Posterior cingulate gyrus (tissue), 11 donors: ENCODE results near the gene PAX4.
A peak's percentile ranks its signal among the peaks of the same experiment; 100 is the strongest.

Source experiments
- DNase-seq, 10 donors: peaks; one replicate each; pipeline versions ENCODE4 v3.0.0 to v3.0.0-alpha.2; 2020 to 2021; ENCODE audit warnings: mixed read lengths in 3 of 10
- intact Hi-C: fragments of 100-400 bp; cut with DNase I; formaldehyde crosslinking; loops from one replicate; pipeline ENCODE4 v1.15.1; 2023

The PAX4 gene

GRCh38 chr7:127618042-127618441 is at the start of gene PAX4:
Gene PAX4 (minus strand): TSS chr7:127618142. CDS start chr7:127615928, 2,214 bp downstream.
- intact Hi-C loops, result no loop called here
- DNase-seq, result no peak

GRCh38 chr7:127667017-127667670 is 49.2 kb upstream of the PAX4 start:
- DNase-seq, result no peak
- intact Hi-C loops, result no loop called here

- no peak for DNase-seq
- intact Hi-C loops, result no loop called here
Observed at GRCh38 chr7:127666602-127667001, 48.7 kb upstream of the PAX4 start.

GRCh38 chr7:127665922-127666321 is 48.0 kb upstream of the PAX4 start:
- DNase-seq, result no peak
- intact Hi-C loops, result no loop called here

GRCh38 chr7:127658970-127659630 is 41.2 kb upstream of the PAX4 start:
- intact Hi-C loops, result no loop called here
- DNase-seq, result no peak

- intact Hi-C loops, result no loop called here
- DNase-seq, result no peak
Observed at GRCh38 chr7:127657500-127657899, 39.6 kb upstream of the PAX4 start.

- intact Hi-C loops, result no loop called here
- no peak for DNase-seq
Observed at GRCh38 chr7:127655720-127656119, 37.8 kb upstream of the PAX4 start.

- DNase-seq, result no peak
- intact Hi-C loops, result no loop called here
Observed at GRCh38 chr7:127654404-127655394, 36.8 kb upstream of the PAX4 start.

- intact Hi-C loops, result loop anchor here (2.0 kb wide), 1 partner anchor 261 kb away; the partner anchor contains the start of gene ZNF800
- no peak for DNase-seq
Observed at GRCh38 chr7:127653396-127653795, 35.5 kb upstream of the PAX4 start.

- intact Hi-C loops, result loop anchor here (2.0 kb wide), 1 partner anchor 260 kb away; the partner anchor contains the start of gene ZNF800
- DNase-seq, result no peak
Observed at GRCh38 chr7:127652333-127653248, 34.6 kb upstream of the PAX4 start.

- intact Hi-C loops, result loop anchor here (2.0 kb wide), 2 partner anchors 63 to 259 kb away; partner anchors contain the start of genes ARF5 and ZNF800
- peak; percentile 98 to 100 (median 99) for DNase-seq
Observed at GRCh38 chr7:127651556-127652332, 33.8 kb upstream of the PAX4 start, which contains the start of gene SND1. Gene SND1 (plus strand): TSS chr7:127652194. CDS start chr7:127652374, 180 bp downstream.

GRCh38 chr7:127650847-127651555 is 33.1 kb upstream of the PAX4 start:
- DNase-seq, result peak in 2 of 10 donors; percentile 4 to 70
- intact Hi-C loops, result loop anchor here (2.0 kb wide), 1 partner anchor 62 kb away; the partner anchor contains the start of gene ARF5

- intact Hi-C loops, result no loop called here
- no peak for DNase-seq
Observed at GRCh38 chr7:127648986-127649385, 31.0 kb upstream of the PAX4 start.

- DNase-seq, result no peak
- intact Hi-C loops, result no loop called here
Observed at GRCh38 chr7:127647636-127648035, 29.7 kb upstream of the PAX4 start.

GRCh38 chr7:127644484-127644883 is 26.5 kb upstream of the PAX4 start:
- intact Hi-C loops, result no loop called here
- no peak for DNase-seq

GRCh38 chr7:127638197-127638596 is 20.3 kb upstream of the PAX4 start:
- intact Hi-C loops, result no loop called here
- no peak for DNase-seq

- intact Hi-C loops, result no loop called here
- no peak for DNase-seq
Observed at GRCh38 chr7:127635659-127636285, 17.8 kb upstream of the PAX4 start.
